GM23248 (cell line): Measurements from ENCODE around the gene ZNF124.

Source experiments
- EZH2 ChIP-seq: fragments of 200-600 bp; sonication (generic); IDR thresholded peaks from 2 replicates; pipeline ENCODE4 v1.6.1; 2018; ENCODE audit warnings: antibody characterized with exemption, mild to moderate bottlenecking; ENCODE audit not compliant: insufficient read depth, poor library complexity, severe bottlenecking
- EZH2phosphoT487 ChIP-seq: fragments of 200-600 bp; sonication (generic); IDR thresholded peaks from 2 replicates; pipeline ENCODE4 v1.6.1; 2018; ENCODE audit warnings: antibody characterized with exemption, moderate library complexity, mild to moderate bottlenecking, low read depth; ENCODE audit not compliant: insufficient read depth

GRCh38 chr1:247184254-247184653 is 12.4 kb upstream of the ZNF124 start:
- TF ChIP-seq EZH2 (no peak), EZH2phosphoT487 (no peak)
